22Rv1 (cell line): ENCODE data around the gene SARDH.

Experiments
- H3K27ac ChIP-seq: fragments of 450-650 bp; 2 replicates; pipeline ENCODE4 v1.5.1; 2017
- CTCF ChIP-seq: fragments of 450-650 bp; IDR thresholded peaks from 2 replicates; pipeline ENCODE4 v1.5.1; 2017; ENCODE audit warnings: mild to moderate bottlenecking
- ZFX ChIP-seq: fragments of 450-650 bp; IDR thresholded peaks from 2 replicates; pipeline ENCODE4 v1.6.1; 2017; ENCODE audit warnings: antibody characterized with exemption, borderline replicate concordance

The SARDH gene

GRCh38 chr9:133649194-133649593, 89.0 kb downstream of the SARDH start:
- no peak for TF ChIP-seq CTCF
- no peak for TF ChIP-seq ZFX
- no peak overlapping the region for H3K27ac ChIP-seq

- no peak overlapping the region for H3K27ac ChIP-seq
- TF ChIP-seq CTCF: no peak
- TF ChIP-seq ZFX: no peak
Observed at GRCh38 chr9:133647765-133648469, 90.2 kb downstream of the SARDH start.

- H3K27ac ChIP-seq: no peak overlapping the region
- TF ChIP-seq ZFX: no peak
- no peak for TF ChIP-seq CTCF
Observed at GRCh38 chr9:133647148-133647547, 91.0 kb downstream of the SARDH start.

- H3K27ac ChIP-seq: no peak overlapping the region
- TF ChIP-seq CTCF: no peak
- no peak for TF ChIP-seq ZFX
Observed at GRCh38 chr9:133645021-133645765, 93.0 kb downstream of the SARDH start.

- no peak for TF ChIP-seq CTCF
- no peak for TF ChIP-seq ZFX
- no peak overlapping the region for H3K27ac ChIP-seq
Observed at GRCh38 chr9:133643978-133644760, 94.0 kb downstream of the SARDH start.

- H3K27ac ChIP-seq: no peak overlapping the region
- TF ChIP-seq CTCF: no peak
- TF ChIP-seq ZFX: no peak
Observed at GRCh38 chr9:133643362-133643755, 94.8 kb downstream of the SARDH start.
